Thoracic aorta (tissue), 2 donors: ENCODE measurements around the gene NOS1AP. TPM values are rescaled to one million over a fixed set of nuclear protein-coding genes. Genes with fewer than 3 reads are reported as not detected.

ENCODE experiments used
- ATAC-seq: fragments of 150-250 bp; one replicate; pipeline ENCODE4 v1.8.0; 2017; ENCODE audit warnings: low read depth; ENCODE audit not compliant: insufficient number of reproducible peaks, low FRiP score
- DNase-seq: peaks from one replicate; pipeline ENCODE4 v3.0.0-alpha.2; 2020; ENCODE audit warnings: low spot score
- H3K27ac ChIP-seq, 2 donors: fragments of 200-600 bp; sonication (generic); 1 replicate in 1 of 2; 2 replicates in 1 of 2; pipeline ENCODE4 v1.5.1; 2016; ENCODE audit warnings: mild to moderate bottlenecking in 2 of 2, moderate library complexity in 2 of 2
- H3K27me3 ChIP-seq: fragments of 200-600 bp; sonication (generic); replicated peaks from 2 replicates; pipeline ENCODE4 v1.6.0; 2016; ENCODE audit warnings: mild to moderate bottlenecking; ENCODE audit not compliant: insufficient read depth
- H3K36me3 ChIP-seq: fragments of 200-600 bp; sonication (generic); one replicate; pipeline ENCODE4 v1.5.1; 2016
- H3K4me1 ChIP-seq, 2 donors: fragments of 200-600 bp; sonication (generic); 1 replicate in 1 of 2; 2 replicates in 1 of 2; pipeline versions ENCODE4 v1.5.1 to v1.6.0; 2016; ENCODE audit warnings: low read depth in 2 of 2, mild to moderate bottlenecking in 1 of 2; ENCODE audit not compliant: control insufficient read depth in 1 of 2
- H3K4me3 ChIP-seq: fragments of 200-600 bp; sonication (generic); 2 replicates; pipeline ENCODE4 v1.5.1; 2016; ENCODE audit warnings: mild to moderate bottlenecking
- H3K9me3 ChIP-seq: fragments of 200-600 bp; sonication (generic); 2 replicates; pipeline ENCODE4 v1.5.1; 2016
- CTCF ChIP-seq: fragments of 200-600 bp; sonication (generic); IDR thresholded peaks from one replicate; pipeline ENCODE4 v1.5.1; 2019; ENCODE audit warnings: antibody characterized with exemption
- total RNA-seq, 2 donors: library from RNA; depleted of rRNA; stranded (reverse); fragments of >200 nt; gene quantifications; one replicate each; pipeline versions ENCODE4 v1.1.0 to v1.2.3, GENCODE V29; 2016

NOS1AP gene
- total RNA-seq, 2 donors from 2014 or later = 6.3 to 12.2 TPM

GRCh38 chr1:162186406-162186805 is 116.9 kb downstream of the NOS1AP start:
- Histone ChIP-seq H3K36me3 (no peaks in the 10 kb centered on the region), H3K27me3 (no peaks in the 10 kb centered on the region), H3K4me3 (no peak overlapping the region), H3K9me3 (no peaks in the 10 kb centered on the region), H3K4me1 (no peaks in the 10 kb centered on the region), H3K27ac (no peak overlapping the region)
- no peak for ATAC-seq
- no peak for TF ChIP-seq CTCF
- no peak for DNase-seq

GRCh38 chr1:162187687-162188276 is 118.3 kb downstream of the NOS1AP start:
- H3K27me3 ChIP-seq = no peaks in the 10 kb centered on the region
- TF ChIP-seq CTCF = no peak
- ATAC-seq = no peak
- no peak overlapping the region for H3K4me3 ChIP-seq
- no peaks in the 10 kb centered on the region for H3K4me1 ChIP-seq
- no peaks in the 10 kb centered on the region for H3K36me3 ChIP-seq
- H3K27ac ChIP-seq = no peak overlapping the region
- no peaks in the 10 kb centered on the region for H3K9me3 ChIP-seq
- DNase-seq = no peak

- no peak for ATAC-seq
- Histone ChIP-seq H3K27ac (no peak overlapping the region), H3K9me3 (no peaks in the 10 kb centered on the region), H3K4me1 (peaks cover 0 to 12% of the 10 kb centered on the region in 2 donors), H3K4me3 (no peak overlapping the region), H3K36me3 (no peaks in the 10 kb centered on the region), H3K27me3 (no peaks in the 10 kb centered on the region)
- DNase-seq = no peak
- TF ChIP-seq CTCF = no peak
Observed at GRCh38 chr1:162189345-162189744, 119.9 kb downstream of the NOS1AP start.

- Histone ChIP-seq H3K27ac (no peak overlapping the region), H3K27me3 (no peaks in the 10 kb centered on the region), H3K4me1 (peaks cover 0 to 12% of the 10 kb centered on the region in 2 donors), H3K4me3 (no peak overlapping the region), H3K36me3 (no peaks in the 10 kb centered on the region), H3K9me3 (no peaks in the 10 kb centered on the region)
- ATAC-seq = no peak
- DNase-seq = no peak
- TF ChIP-seq CTCF = no peak
Observed at GRCh38 chr1:162191396-162192305, 122.2 kb downstream of the NOS1AP start.

GRCh38 chr1:162192306-162192678 is 122.8 kb downstream of the NOS1AP start:
- ATAC-seq = no peak

More at GRCh38 chr1:162192306-162192678, 122.8 kb downstream of the NOS1AP start:
- Histone ChIP-seq H3K27ac (no peak overlapping the region), H3K4me1 (peaks cover 0 to 12% of the 10 kb centered on the region in 2 donors), H3K27me3 (no peaks in the 10 kb centered on the region), H3K36me3 (no peaks in the 10 kb centered on the region), H3K4me3 (no peak overlapping the region), H3K9me3 (no peaks in the 10 kb centered on the region)
- no peak for TF ChIP-seq CTCF
- no peak for DNase-seq
